K562 (cell line): Measurements from ENCODE around the gene DMWD.

Source experiments
- CCAR2 ChIP-seq: fragments of 200-400 bp; formaldehyde crosslinking; IDR thresholded peaks from 2 replicates; pipeline ENCODE4 v1.6.1; 2017; ENCODE audit warnings: mild to moderate bottlenecking, low read depth, low read length
- CREBBP ChIP-seq: IDR thresholded peaks from one replicate; pipeline ENCODE4 v1.6.1; 2012; ENCODE audit warnings: low read depth, mild to moderate bottlenecking, control low read depth, inconsistent platforms, low read length
- CTCF ChIP-seq, 3 experiments: IDR thresholded peaks in 2 of 3; conservative IDR thresholded peaks in 1 of 3; 2 replicates each; pipeline ENCODE4 v1.5.1; 2011 to 2012; ENCODE audit warnings: low read length in 3 of 3, mild to moderate bottlenecking in 3 of 3, control low read depth in 2 of 3, improper control_type of control experiment in 1 of 3, inconsistent platforms in 1 of 3, low read depth in 1 of 3, mixed read lengths in 1 of 3, moderate library complexity in 1 of 3; ENCODE audit not compliant: insufficient read depth in 2 of 3
- E2F8 ChIP-seq: fragments of 450-650 bp; IDR thresholded peaks from 2 replicates; pipeline ENCODE4 v1.7.1; 2018; ENCODE audit warnings: mild to moderate bottlenecking, low read depth; ENCODE audit not compliant: partially characterized antibody
- ELF4 ChIP-seq: fragments of 450-650 bp; formaldehyde crosslinking; IDR thresholded peaks from 2 replicates; pipeline ENCODE4 v1.4.0; 2022; ENCODE audit warnings: missing genetic modification characterization
- GTF2B ChIP-seq: IDR thresholded peaks from 2 replicates; pipeline ENCODE4 v1.6.1; 2011; ENCODE audit not compliant: insufficient read length; ENCODE audit errors: extremely low read depth
- IFI16 ChIP-seq: fragments of 250-450 bp; sonication (Bioruptor Pico); IDR thresholded peaks from 2 replicates; pipeline ENCODE4 v2.1.2; 2022; ENCODE audit warnings: mild to moderate bottlenecking, inconsistent platforms
- NR2C2 ChIP-seq, 2 experiments: fragments of 200-800 bp in 1 of 2; sonication (Bioruptor generic) in 1 of 2; sonication (generic) in 1 of 2; formaldehyde crosslinking in 1 of 2; IDR thresholded peaks; 2 replicates each; pipeline versions ENCODE4 v1.6.1 to v1.8.0; 2016 to 2022; ENCODE audit warnings: mild to moderate bottlenecking in 1 of 2, missing compliant biosample characterization in 1 of 2, missing genetic modification characterization in 1 of 2, missing genetic modification reagents in 1 of 2
- RFX5 ChIP-seq: IDR thresholded peaks from 2 replicates; pipeline ENCODE4 v1.6.1; 2011; ENCODE audit warnings: low read depth, mild to moderate bottlenecking, improper control_type of control experiment, low read length
- SNRNP70 ChIP-seq: fragments of 200-400 bp; formaldehyde crosslinking; optimal IDR thresholded peaks from 2 replicates; pipeline ENCODE3; 2017; ENCODE audit warnings: low read depth, low read length
- ZBTB1 ChIP-seq: sonication (generic); formaldehyde crosslinking; IDR thresholded peaks from 2 replicates; pipeline ENCODE4 v1.8.1; 2023; ENCODE audit warnings: missing genetic modification reagents, low read depth, mild to moderate bottlenecking, borderline replicate concordance
- ZNF121 ChIP-seq: sonication (generic); formaldehyde crosslinking; conservative IDR thresholded peaks from 2 replicates; pipeline ENCODE4 v1.8.0; 2022; ENCODE audit warnings: missing genetic modification reagents
- ZNF77 ChIP-seq: fragments of 250-450 bp; sonication (Bioruptor Pico); IDR thresholded peaks from 2 replicates; pipeline ENCODE4 v1.5.0; 2020
- ZZZ3 ChIP-seq: fragments of 450-650 bp; IDR thresholded peaks from 2 replicates; pipeline ENCODE4 v1.6.1; 2016; ENCODE audit warnings: antibody characterized with exemption, mild to moderate bottlenecking, moderate library complexity

- TF ChIP-seq CCAR2 = no peak
- TF ChIP-seq ZNF77 (CRISPR knock-in tag) = no peak
- TF ChIP-seq SNRNP70 = no peak
- TF ChIP-seq ZBTB1 = no peak
- no peak for TF ChIP-seq NR2C2 (CRISPR knock-in tag; IDR thresholded peaks at IDR 0.05)
- no peak for TF ChIP-seq NR2C2 (tag; IDR thresholded peaks at IDR 0.05)
- TF ChIP-seq ELF4 = no peak
- no peak for TF ChIP-seq IFI16 (CRISPR knock-in tag)
- no peak for TF ChIP-seq GTF2B
- no peak for TF ChIP-seq CREBBP
- no peak for TF ChIP-seq CTCF (IDR thresholded peaks at IDR 0.05 in 2 of 3, conservative IDR thresholded peaks at IDR 0.05 in 1 of 3; ENCODE audit: insufficient read depth in 2 of 3, low read depth in 1 of 3, low read length in 3 of 3)
- no peak for TF ChIP-seq E2F8
- no peak for TF ChIP-seq ZNF121 (CRISPR knock-in tag)
- TF ChIP-seq RFX5 = no peak
- no peak for TF ChIP-seq ZZZ3
Observed at GRCh38 chr19:45754323-45754722, 38.3 kb downstream of the DMWD start.
